Measurements from ENCODE around the gene BLOC1S4. TPM values are rescaled to one million over a fixed set of nuclear protein-coding genes. Genes with fewer than 3 reads are reported as not detected.

BLOC1S4 gene
- total and polyA plus RNA-seq, 7 experiments from 2014 or later, result 18.7 to 80.3 (median 44.5) TPM

GRCh38 chr4:6694177-6694901 lies 21.6 kb upstream of the BLOC1S4 start:
- H3K27ac Mint-ChIP-seq, result peak overlapping the region; percentile 93 to 99 (median 97)
- H3K27me3 Mint-ChIP-seq, result no peaks in the 10 kb centered on the region
- no peaks in the 10 kb centered on the region for H3K36me3 ChIP-seq (ENCODE audit: control insufficient read depth in 2 of 3, insufficient read depth in 3 of 3, low read length in 3 of 3)
- ChIA-PET CTCF (interaction anchor here (0.9 to 3.2 kb wide), 3 partner anchors 10 to 20 kb away, joined by 3 to 50 read pairs (median 4); a partner anchor contains a TSS), POLR2A (interaction anchor here (0.7 to 19.4 kb wide), 7 partner anchors 10 to 234 kb away, joined by 3 to 552 read pairs (median 17); partner anchors contain the start of genes BLOC1S4, MRFAP1 and MRFAP1L1)
- H3K9me3 Mint-ChIP-seq, result peaks cover 0 to 2% (median 0%) of the 10 kb centered on the region in 11 donors
- H3K4me1 Mint-ChIP-seq, result peaks cover 68 to 90% (median 84%) of the 10 kb centered on the region in 7 donors
- peak overlapping the region; percentile 16 for H3K4me3 ChIP-seq (ENCODE audit: low read length)
- H3K4me3 Mint-ChIP-seq, result peak overlapping the region; percentile 44 to 82 (median 73)
- intact Hi-C loops (cut with micrococcal nuclease), result no loop called here
- no peaks in the 10 kb centered on the region for H3K27me3 ChIP-seq (ENCODE audit: control insufficient read depth in 2 of 2, insufficient read depth in 2 of 2, low read length in 2 of 2)
- H3K27ac ChIP-seq (ENCODE audit: low read depth, low read length), result peak overlapping the region; percentile 34
- ATAC-seq, result peak; percentile 30
- H3K36me3 Mint-ChIP-seq, result peaks cover 0 to 19% (median 3%) of the 10 kb centered on the region in 5 donors
- peak in 5 of 9 donors; percentile 27 to 45 (median 38) for DNase-seq
- no peaks in the 10 kb centered on the region for H3K9me3 ChIP-seq (ENCODE audit: control insufficient read depth in 2 of 3, low read length in 3 of 3)
- peaks cover 92 to 93% of the 10 kb centered on the region in 2 donors for H3K4me1 ChIP-seq (ENCODE audit: control insufficient read depth in 2 of 2, insufficient read depth in 2 of 2, low read length in 2 of 2)

- no peaks in the 10 kb centered on the region for H3K9me3 ChIP-seq (ENCODE audit: control insufficient read depth in 2 of 3, low read length in 3 of 3)
- ATAC-seq, result peak; percentile 89
- no peaks in the 10 kb centered on the region for H3K27me3 ChIP-seq (ENCODE audit: control insufficient read depth in 2 of 2, insufficient read depth in 2 of 2, low read length in 2 of 2)
- no peaks in the 10 kb centered on the region for H3K9me3 Mint-ChIP-seq
- ChIA-PET CTCF (interaction anchor here (0.6 to 3.2 kb wide), 10 partner anchors 8 to 348 kb away, joined by 3 to 50 read pairs (median 4); partner anchors contain the start of gene MRFAP1L1), POLR2A (interaction anchor here (0.6 to 19.4 kb wide), 13 partner anchors 7 to 373 kb away, joined by 3 to 552 read pairs (median 6); partner anchors contain the start of genes BLOC1S4, GRPEL1, MRFAP1 and MRFAP1L1)
- no peaks in the 10 kb centered on the region for H3K27me3 Mint-ChIP-seq
- peak overlapping the region; percentile 17 for H3K4me3 ChIP-seq (ENCODE audit: low read length)
- peak in 8 of 9 donors; percentile 53 to 82 (median 75) for DNase-seq
- peak overlapping the region; percentile 42 to 84 (median 74) for H3K4me3 Mint-ChIP-seq
- intact Hi-C loops (cut with micrococcal nuclease), result loop anchor here (1.0 kb wide), 5 partner anchors 8 to 56 kb away; partner anchors contain the start of genes BLOC1S4 (in 1 of the 2), MRFAP1 (in 1 of the 2) and MRFAP1L1 (in 1 of the 2)
- peaks cover 3 to 20% (median 7%) of the 10 kb centered on the region in 5 donors for H3K36me3 Mint-ChIP-seq
- peak overlapping the region; percentile 77 for H3K27ac ChIP-seq (ENCODE audit: low read depth, low read length)
- no peaks in the 10 kb centered on the region for H3K36me3 ChIP-seq (ENCODE audit: control insufficient read depth in 2 of 3, insufficient read depth in 3 of 3, low read length in 3 of 3)
- peak overlapping the region; percentile 93 to 99 (median 97) for H3K27ac Mint-ChIP-seq
- peaks cover 59 to 90% (median 82%) of the 10 kb centered on the region in 7 donors for H3K4me1 Mint-ChIP-seq
- peaks cover 84 to 85% of the 10 kb centered on the region in 2 donors for H3K4me1 ChIP-seq (ENCODE audit: control insufficient read depth in 2 of 2, insufficient read depth in 2 of 2, low read length in 2 of 2)
Measured at GRCh38 chr4:6695660-6696610, 20.0 kb upstream of the BLOC1S4 start.

DNA sequence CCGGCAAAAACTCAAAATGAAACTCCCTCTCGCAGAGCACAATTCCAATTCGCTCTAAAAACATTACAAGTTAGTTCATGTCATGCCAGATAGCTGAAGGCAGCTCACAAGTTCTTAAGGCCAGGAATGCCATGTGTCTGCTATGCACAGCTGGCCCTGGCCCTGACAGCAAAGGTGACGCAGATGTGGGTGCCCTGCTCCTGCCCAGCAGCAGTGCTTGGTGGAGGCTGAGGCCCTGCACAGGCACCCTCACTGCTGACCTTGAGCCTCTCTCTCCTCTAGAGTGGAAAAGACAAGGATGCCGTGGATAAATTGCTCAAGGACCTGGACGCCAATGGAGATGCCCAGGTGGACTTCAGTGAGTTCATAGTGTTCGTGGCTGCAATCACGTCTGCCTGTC lies 19.4 kb upstream of the BLOC1S4 start:
- POLR2A ChIA-PET, result interaction anchor here (1.0 to 19.4 kb wide), 10 partner anchors 8 to 372 kb away, joined by 3 to 552 read pairs (median 13); partner anchors contain the start of genes BLOC1S4, GRPEL1, MRFAP1 and MRFAP1L1
- Histone ChIP-seq H3K27ac (ENCODE audit: low read depth, low read length) (peak overlapping the region; percentile 77), H3K27me3 (ENCODE audit: control insufficient read depth in 2 of 2, insufficient read depth in 2 of 2, low read length in 2 of 2) (no peaks in the 10 kb centered on the region), H3K4me1 (ENCODE audit: control insufficient read depth in 2 of 2, insufficient read depth in 2 of 2, low read length in 2 of 2) (peaks cover 79 to 80% of the 10 kb centered on the region in 2 donors), H3K4me3 (ENCODE audit: low read length) (peak overlapping the region; percentile 7), H3K36me3 (ENCODE audit: control insufficient read depth in 2 of 3, insufficient read depth in 3 of 3, low read length in 3 of 3) (no peaks in the 10 kb centered on the region), H3K9me3 (ENCODE audit: control insufficient read depth in 2 of 3, low read length in 3 of 3) (no peaks in the 10 kb centered on the region)
- Mint-ChIP-seq H3K9me3 (no peaks in the 10 kb centered on the region), H3K36me3 (peaks cover 3 to 23% (median 7%) of the 10 kb centered on the region in 5 donors), H3K27me3 (no peaks in the 10 kb centered on the region), H3K4me3 (peak overlapping the region; percentile 42 to 84 (median 74)), H3K4me1 (peaks cover 56 to 86% (median 77%) of the 10 kb centered on the region in 7 donors), H3K27ac (peak overlapping the region; percentile 93 to 99 (median 97))
- CTCF ChIA-PET, result interaction anchor here (0.8 to 3.2 kb wide), 5 partner anchors 9 to 24 kb away, joined by 3 to 50 read pairs (median 4); partner anchors contain the start of gene MRFAP1L1
- intact Hi-C loops (cut with micrococcal nuclease), result loop anchor here (1.0 kb wide), 5 partner anchors 8 to 56 kb away; partner anchors contain the start of genes BLOC1S4 (in 1 of the 2), MRFAP1 (in 1 of the 2) and MRFAP1L1 (in 1 of the 2)
- peak; percentile 58 for ATAC-seq
- DNase-seq, result no peak

GRCh38 chr4:6697131-6697530 lies 18.8 kb upstream of the BLOC1S4 start:
- ChIA-PET POLR2A (interaction anchor here (1.5 to 23.6 kb wide), 6 partner anchors 10 to 371 kb away, joined by 6 to 696 read pairs (median 210); partner anchors contain the start of genes BLOC1S4, GRPEL1 and MRFAP1L1), CTCF (interaction anchor here (2.2 to 3.2 kb wide), 2 partner anchors 12 to 22 kb away, joined by 9 to 50 read pairs; partner anchors contain the start of gene MRFAP1L1)

GRCh38 chr4:6699388-6699787 lies 16.6 kb upstream of the BLOC1S4 start:
- H3K36me3 Mint-ChIP-seq, result peaks cover 3 to 38% (median 21%) of the 10 kb centered on the region in 5 donors
- H3K27ac ChIP-seq (ENCODE audit: low read depth, low read length), result peak overlapping the region; percentile 39
- no peaks in the 10 kb centered on the region for H3K27me3 ChIP-seq (ENCODE audit: control insufficient read depth in 2 of 2, insufficient read depth in 2 of 2, low read length in 2 of 2)
- peaks cover 0 to 3% (median 0%) of the 10 kb centered on the region in 11 donors for H3K9me3 Mint-ChIP-seq
- ChIA-PET POLR2A (interaction anchor here (1.2 to 23.6 kb wide), 7 partner anchors 9 to 369 kb away, joined by 3 to 696 read pairs (median 9); partner anchors contain the start of genes BLOC1S4, GRPEL1, MRFAP1 and MRFAP1L1), CTCF (interaction anchor here (0.8 to 5.3 kb wide), 7 partner anchors 9 to 174 kb away, joined by 3 to 45 read pairs (median 6); partner anchors contain the start of gene BLOC1S4)
- DNase-seq (no peak), ATAC-seq (no peak)
- intact Hi-C loops (cut with micrococcal nuclease), result loop anchor here in 1 of 2 donors (1.0 kb wide), 1 partner anchor 9 kb away; no protein-coding TSS in a partner anchor
- no peak overlapping the region for H3K4me3 ChIP-seq (ENCODE audit: low read length)
- H3K4me1 Mint-ChIP-seq, result peaks cover 41 to 73% (median 68%) of the 10 kb centered on the region in 7 donors
- no peaks in the 10 kb centered on the region for H3K27me3 Mint-ChIP-seq
- H3K9me3 ChIP-seq (ENCODE audit: control insufficient read depth in 2 of 3, low read length in 3 of 3), result no peaks in the 10 kb centered on the region
- H3K4me3 Mint-ChIP-seq, result peak overlapping the region; percentile 0 to 79 (median 66)
- peaks cover 0 to 16% (median 0%) of the 10 kb centered on the region in 3 experiments for H3K36me3 ChIP-seq (ENCODE audit: control insufficient read depth in 2 of 3, insufficient read depth in 3 of 3, low read length in 3 of 3)
- H3K4me1 ChIP-seq (ENCODE audit: control insufficient read depth in 2 of 2, insufficient read depth in 2 of 2, low read length in 2 of 2), result peaks cover 54 to 61% of the 10 kb centered on the region in 2 donors
- peak overlapping the region; percentile 72 to 98 (median 90) for H3K27ac Mint-ChIP-seq

More at GRCh38 chr4:6697131-6697530, 18.8 kb upstream of the BLOC1S4 start:
- no peaks in the 10 kb centered on the region for H3K27me3 Mint-ChIP-seq
- ATAC-seq, result no peak
- intact Hi-C loops (cut with micrococcal nuclease), result no loop called here
- no peaks in the 10 kb centered on the region for H3K9me3 ChIP-seq (ENCODE audit: control insufficient read depth in 2 of 3, low read length in 3 of 3)
- H3K27ac ChIP-seq (ENCODE audit: low read depth, low read length), result peak overlapping the region; percentile 77
- no peaks in the 10 kb centered on the region for H3K27me3 ChIP-seq (ENCODE audit: control insufficient read depth in 2 of 2, insufficient read depth in 2 of 2, low read length in 2 of 2)
- peak overlapping the region; percentile 93 to 99 (median 97) for H3K27ac Mint-ChIP-seq
- peaks cover 55 to 84% (median 76%) of the 10 kb centered on the region in 7 donors for H3K4me1 Mint-ChIP-seq
- no peak for DNase-seq
- H3K36me3 ChIP-seq (ENCODE audit: control insufficient read depth in 2 of 3, insufficient read depth in 3 of 3, low read length in 3 of 3), result no peaks in the 10 kb centered on the region
- H3K4me3 Mint-ChIP-seq, result peak overlapping the region in 7 of 10 donors; percentile 69 to 77 (median 74)
- no peaks in the 10 kb centered on the region for H3K9me3 Mint-ChIP-seq
- peaks cover 3 to 24% (median 7%) of the 10 kb centered on the region in 5 donors for H3K36me3 Mint-ChIP-seq
- peaks cover 76 to 77% of the 10 kb centered on the region in 2 donors for H3K4me1 ChIP-seq (ENCODE audit: control insufficient read depth in 2 of 2, insufficient read depth in 2 of 2, low read length in 2 of 2)
- peak overlapping the region; percentile 7 for H3K4me3 ChIP-seq (ENCODE audit: low read length)

All from naive thymus-derived CD4-positive, alpha-beta T cell (primary cell).